ENCODE results near the gene LCAT.
"Not testable (repeated sequence)": the region's sequence is repeated elsewhere in the genome, so short reads cannot be mapped to it uniquely, and the experiment has no call there.

Gene LCAT

DNA sequence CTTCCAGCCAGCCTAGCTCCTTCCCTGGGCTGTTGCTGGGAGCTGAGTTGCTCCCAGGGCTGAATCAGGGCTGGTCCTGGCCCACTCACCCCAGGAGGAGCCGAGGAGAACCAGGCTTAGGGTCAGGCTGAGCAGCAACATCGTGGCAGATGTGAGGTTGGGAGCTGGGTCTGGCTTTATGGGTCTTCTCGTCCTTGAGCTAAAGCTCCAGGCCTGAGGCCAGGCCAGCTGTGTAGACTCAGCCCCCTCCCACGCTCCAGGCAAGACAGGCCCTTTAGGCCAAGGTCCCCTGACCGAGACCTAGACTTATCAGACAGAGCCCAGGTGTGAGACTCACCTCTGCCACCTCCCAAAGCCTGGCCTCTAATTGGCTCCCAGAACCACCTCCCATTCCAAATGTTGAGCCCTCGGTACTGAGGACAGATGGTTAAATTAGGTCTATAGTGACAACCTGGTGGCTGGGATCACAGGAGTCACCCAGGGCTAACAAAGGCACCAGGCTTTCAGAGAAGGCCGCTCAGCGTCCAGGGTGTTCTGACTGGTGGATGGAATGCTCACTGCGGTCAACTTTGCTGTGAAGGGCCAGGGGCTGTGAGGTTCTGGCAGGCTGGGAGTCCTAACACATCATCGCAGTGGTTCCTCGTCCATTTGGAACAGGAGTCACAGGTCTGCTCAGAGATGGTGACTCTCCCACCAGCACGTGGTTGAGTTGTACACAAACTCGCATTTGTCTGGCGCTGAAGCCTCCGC lies 12.0 kb downstream of the LCAT start, which contains the start of gene CTRL:
Gene CTRL (minus strand): TSS at position 151 of the 750 bp plus-strand sequence. CDS start 10 bp downstream, at position 141.
- no peak for DNase-seq

- no peak for DNase-seq
Observed at GRCh38 chr16:67930678-67931211, 13.2 kb downstream of the LCAT start.

DNA sequence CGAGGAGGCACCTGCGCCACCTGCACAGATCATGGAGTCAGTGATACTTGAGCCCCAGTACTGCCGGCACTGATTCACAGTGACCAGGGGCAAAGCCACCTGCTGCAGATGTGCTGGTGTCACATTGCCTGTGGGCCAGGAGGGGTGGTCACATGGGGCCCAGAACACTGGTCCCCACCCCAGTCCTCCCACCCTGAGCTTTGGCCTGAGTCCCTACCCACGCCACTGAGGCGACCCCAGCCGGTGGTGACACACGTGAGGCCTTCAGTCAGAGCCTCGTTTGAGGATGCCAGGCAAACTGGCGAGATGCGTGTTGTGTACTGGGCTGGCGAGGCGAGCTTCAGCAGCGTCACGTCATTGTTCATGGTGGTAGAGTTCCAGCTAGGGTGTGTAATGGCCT lies 13.7 kb downstream of the LCAT start:
- no peak for DNase-seq

DNA sequence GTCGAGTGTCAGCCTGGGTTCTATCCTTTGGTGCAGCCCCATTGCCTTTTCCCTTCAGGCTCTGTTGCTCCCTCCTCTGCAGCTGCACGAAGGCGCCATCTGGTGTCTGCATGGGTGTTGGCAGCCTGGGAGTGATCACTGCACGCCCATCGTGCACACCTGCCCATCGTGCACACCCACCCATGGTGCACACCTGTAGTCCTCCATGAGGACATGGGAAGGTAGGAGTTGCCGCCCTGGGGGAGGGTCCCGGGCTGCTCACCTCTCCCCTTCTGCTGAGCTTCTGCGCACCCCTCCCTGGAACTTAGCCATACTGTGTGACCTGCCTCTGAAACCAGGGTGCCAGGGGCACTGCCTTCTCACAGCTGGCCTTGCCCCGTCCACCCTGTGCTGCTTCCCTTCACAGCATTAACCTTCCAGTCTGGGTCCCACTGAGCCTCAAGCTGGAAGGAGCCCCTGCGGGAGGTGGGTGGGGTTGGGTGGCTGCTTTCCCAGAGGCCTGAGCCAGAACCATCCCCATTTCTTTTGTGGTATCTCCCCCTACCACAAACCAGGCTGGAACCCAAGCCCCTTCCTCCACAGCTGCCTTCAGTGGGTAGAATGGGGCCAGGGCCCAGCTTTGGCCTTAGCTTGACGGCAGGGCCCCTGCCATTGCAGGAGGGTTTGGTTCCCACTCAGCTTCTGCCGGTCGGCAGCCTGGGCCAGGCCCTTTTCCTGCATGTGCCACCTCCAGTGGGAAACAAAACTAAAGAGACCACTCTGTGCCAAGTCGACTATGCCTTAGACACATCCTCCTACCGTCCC lies 15.2 kb downstream of the LCAT start:
- peak in 12 of 14 donors; percentile 15 to 68 (median 42) for DNase-seq

DNA sequence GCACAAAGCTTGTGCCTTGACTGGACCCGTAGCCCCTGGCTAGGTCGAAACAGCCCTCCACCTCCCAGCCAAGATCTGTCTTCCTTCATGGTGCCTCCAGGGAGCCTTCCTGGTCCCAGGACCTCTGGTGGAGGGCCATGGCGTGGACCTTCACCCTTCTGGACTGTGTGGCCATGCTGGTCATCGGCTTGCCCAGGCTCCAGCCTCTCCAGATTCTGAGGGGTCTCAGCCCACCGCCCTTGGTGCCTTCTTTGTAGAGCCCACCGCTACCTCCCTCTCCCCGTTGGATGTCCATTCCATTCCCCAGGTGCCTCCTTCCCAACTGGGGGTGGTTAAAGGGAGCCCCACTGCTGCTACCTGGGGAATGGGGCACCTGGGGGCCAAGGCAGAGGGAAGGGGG lies 15.8 kb downstream of the LCAT start:
- no peak for DNase-seq

DNA sequence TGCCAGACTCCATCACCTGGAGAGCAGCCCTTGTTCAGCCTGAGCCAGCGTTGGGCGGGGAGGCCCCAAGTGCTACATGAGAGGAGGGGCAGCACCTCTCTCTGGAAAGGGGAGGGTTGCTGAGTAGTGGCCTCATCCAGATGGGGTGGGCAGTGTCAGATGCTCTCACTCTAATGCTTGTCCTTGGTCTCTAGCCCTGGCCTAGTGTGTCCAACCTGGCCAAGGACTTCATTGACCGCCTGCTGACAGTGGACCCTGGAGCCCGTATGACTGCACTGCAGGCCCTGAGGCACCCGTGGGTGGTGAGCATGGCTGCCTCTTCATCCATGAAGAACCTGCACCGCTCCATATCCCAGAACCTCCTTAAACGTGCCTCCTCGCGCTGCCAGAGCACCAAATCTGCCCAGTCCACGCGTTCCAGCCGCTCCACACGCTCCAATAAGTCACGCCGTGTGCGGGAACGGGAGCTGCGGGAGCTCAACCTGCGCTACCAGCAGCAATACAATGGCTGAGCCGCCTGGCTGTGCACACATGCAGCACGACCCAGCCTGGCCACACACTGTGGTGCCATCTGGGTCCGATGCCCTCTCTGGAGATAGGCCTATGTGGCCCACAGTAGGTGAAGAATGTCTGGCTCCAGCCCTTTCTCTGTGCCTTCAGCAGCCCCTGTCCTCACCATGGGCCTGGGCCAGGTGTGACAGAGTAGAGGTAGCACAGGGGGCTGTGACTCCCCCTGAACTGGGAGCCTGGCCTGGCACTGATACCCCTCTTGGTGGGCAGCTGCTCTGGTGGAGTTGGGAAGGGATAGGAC lies 16.6 kb downstream of the LCAT start:
- DNase-seq: peak in 1 of 14 donors; percentile 76

DNA sequence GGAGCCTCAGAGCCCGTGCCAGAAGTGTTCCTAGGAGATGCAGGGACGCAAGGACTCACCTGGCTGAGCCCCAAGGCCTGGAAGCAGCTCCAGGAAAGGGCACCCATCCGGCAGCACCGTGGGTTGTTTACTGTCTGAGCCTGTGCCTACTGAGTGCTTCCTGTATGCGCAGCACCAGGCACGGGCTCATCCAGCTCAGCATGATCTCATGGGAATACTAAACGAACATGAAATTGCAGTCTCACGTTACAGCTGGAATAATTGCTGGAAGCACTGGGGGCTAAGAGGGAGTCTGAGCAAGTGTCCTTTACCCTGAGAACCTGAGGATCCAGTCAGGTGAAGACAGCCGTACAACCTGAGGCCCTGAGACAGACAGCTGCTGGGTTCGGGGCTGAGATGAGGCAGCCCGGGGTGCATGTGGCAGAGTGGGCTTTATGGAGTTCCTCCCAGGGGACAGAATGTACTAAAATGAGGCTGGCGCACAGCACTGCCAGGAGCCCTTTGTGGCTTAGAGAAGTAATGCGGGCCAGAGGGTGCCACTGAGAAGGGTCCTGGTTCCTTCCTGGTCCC lies 17.7 kb downstream of the LCAT start:
- peak in 6 of 14 donors; percentile 33 to 55 (median 40) for DNase-seq

DNA sequence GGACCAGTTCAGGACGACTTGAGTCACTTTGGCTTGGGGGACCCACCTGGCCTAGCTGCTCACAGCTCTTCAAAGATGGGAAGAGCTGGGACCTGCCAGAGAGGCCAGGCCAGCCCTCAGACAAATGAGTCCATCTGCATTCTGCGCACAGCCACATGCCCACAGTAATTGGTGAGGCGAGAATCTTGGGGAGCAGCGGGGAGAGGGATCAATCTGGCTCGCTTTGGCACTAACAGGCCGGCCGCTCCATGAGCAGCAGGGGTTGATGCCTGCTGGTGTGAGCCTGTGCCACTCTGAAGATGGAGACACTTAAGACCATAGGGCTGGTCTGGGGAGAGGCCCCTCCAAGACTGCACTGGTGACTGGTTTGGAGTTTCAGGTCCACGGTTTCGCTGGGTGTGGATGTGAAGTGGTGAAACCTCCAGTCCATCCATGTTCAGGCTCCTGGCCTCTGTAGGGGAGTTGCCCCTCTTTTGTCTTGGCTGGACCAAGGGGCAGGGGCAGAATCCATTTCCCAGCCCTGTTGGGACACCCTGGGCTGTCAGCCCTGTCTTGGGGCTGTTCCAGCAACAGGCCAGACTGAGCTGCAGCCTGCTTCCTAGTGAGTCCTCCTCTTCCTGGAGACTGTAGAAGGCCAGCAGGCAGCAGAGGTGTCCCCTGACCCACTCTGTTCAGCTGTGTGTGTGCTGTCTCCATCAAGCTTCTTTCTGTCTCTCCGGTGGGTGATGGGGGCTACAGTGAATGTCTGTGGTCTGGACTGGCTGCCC lies 19.6 kb downstream of the LCAT start:
- peak in 2 of 14 donors; percentile 9 to 46 for DNase-seq

- peak in 1 of 14 donors; percentile 55 for DNase-seq
Observed at GRCh38 chr16:67923414-67924116, 20.4 kb downstream of the LCAT start.

DNA sequence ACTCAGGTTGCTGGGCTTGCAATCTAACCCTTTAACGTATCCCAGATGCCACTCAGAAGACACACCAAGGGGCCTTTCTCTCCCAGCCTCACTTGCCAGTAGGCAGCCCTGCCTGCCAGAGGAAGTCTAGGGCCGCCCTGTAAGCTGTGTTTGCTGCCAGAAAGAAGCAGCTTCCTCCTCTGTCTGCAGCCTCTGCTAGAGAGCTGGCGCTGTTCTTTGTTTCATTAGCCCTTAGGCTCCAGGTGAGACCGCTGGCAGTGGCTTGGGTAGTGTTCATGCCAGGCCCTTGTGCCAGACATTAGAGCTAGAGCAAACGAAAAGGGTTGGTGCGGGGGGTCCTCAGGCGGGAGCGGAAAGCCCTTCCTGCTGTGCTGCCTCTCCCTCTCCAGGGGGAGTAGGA lies 21.2 kb downstream of the LCAT start:
- DNase-seq: no peak

DNA sequence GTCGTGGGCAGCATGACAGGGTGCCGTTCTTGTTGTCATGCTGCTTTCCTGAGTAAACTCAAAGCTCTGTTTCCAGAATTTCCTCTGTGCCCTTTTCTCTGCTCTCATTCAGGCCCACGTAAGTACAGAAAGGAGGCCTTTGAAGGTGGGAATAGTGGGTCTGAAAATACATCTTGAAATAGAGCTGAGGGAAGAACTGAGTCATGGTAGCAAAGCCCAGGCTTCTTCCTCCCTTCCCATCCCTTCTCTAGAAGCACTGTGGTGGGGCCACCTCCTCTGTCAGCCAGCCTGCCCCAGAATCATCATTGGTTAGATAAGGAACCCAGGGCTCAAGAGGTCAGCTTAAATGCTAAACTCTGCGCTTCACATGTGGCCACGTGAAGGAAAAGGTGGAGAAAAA lies 21.7 kb downstream of the LCAT start:
- no peak for DNase-seq

DNA sequence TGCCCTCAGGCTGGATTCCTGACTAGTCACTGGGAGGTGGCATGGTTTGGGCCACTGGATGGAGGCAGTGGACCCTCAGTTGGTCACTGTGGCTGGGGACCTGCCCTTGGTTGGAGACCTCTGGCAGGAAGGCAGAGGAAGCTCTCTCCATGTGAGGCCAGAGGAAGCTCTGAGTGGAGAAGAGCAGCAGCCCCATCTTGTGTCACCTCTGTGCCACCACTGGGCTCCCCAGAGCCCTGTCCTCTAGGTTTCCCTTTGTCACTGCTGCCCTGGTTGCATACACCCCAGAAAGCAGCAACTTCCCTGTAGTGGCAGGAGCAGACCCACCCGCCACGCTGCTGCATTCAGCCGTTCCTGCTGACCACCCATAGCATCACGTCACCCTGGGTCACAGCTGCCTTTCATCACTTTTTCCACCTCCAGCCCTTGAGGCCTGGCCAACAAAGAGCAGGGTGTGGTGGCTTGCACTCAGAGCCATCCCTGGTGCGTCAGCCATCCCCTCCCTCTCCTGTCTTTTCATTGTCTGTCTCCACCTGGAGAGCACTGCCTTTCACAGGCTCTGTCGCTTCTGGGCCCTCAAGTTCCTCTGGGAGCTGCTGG lies 24.2 kb downstream of the LCAT start:
- no peak for DNase-seq

- no peak for DNase-seq
Observed at GRCh38 chr16:67917852-67918236, 26.1 kb downstream of the LCAT start.

GRCh38 chr16:67917140-67917851 lies 26.6 kb downstream of the LCAT start:
- DNase-seq: peak in 12 of 14 donors; percentile 20 to 77 (median 40)

GRCh38 chr16:67915831-67916723 lies 27.8 kb downstream of the LCAT start:
- peak in 1 of 14 donors; percentile 9 for DNase-seq

- DNase-seq: not testable (repeated sequence)
Observed at GRCh38 chr16:67915496-67915769, 28.5 kb downstream of the LCAT start.

GRCh38 chr16:67914758-67915495 lies 29.0 kb downstream of the LCAT start:
- no peak for DNase-seq

- peak in 10 of 14 donors; percentile 22 to 89 (median 64) for DNase-seq
Observed at GRCh38 chr16:67910158-67910557, 33.8 kb downstream of the LCAT start.

Measured in C1 segment of cervical spinal cord (tissue), 14 donors.